K562 (cell line): ENCODE data around the gene LY6G5B. TPM values are rescaled to one million over a fixed set of nuclear protein-coding genes. Genes with fewer than 3 reads are reported as not detected.

ENCODE experiments used
- NR2C1 ChIP-seq, 2 experiments: fragments of 450-650 bp; IDR thresholded peaks; 2 replicates each; pipeline ENCODE4 v1.6.1; 2017; ENCODE audit warnings: mild to moderate bottlenecking in 2 of 2, antibody characterized with exemption in 1 of 2, inconsistent platforms in 1 of 2, missing compliant biosample characterization in 1 of 2, missing genetic modification characterization in 1 of 2
- SRSF9 ChIP-seq: fragments of 200-400 bp; formaldehyde crosslinking; IDR thresholded peaks from 2 replicates; pipeline ENCODE4 v1.6.1; 2017; ENCODE audit warnings: low read depth, low read length, borderline replicate concordance
- TAF15 ChIP-seq: fragments of 200-400 bp; formaldehyde crosslinking; IDR thresholded peaks from 2 replicates; pipeline ENCODE4 v1.6.1; 2017; ENCODE audit warnings: mild to moderate bottlenecking, low read depth, low read length, moderate library complexity
- ZNF695 ChIP-seq: fragments of 450-650 bp; formaldehyde crosslinking; IDR thresholded peaks from 2 replicates; pipeline ENCODE4 v1.4.0; 2020; ENCODE audit warnings: mild to moderate bottlenecking, moderate library complexity
- polyA plus RNA-seq, 8 experiments: library from polyadenylated mRNA; depleted of rRNA in 4 of 8; stranded (reverse) in 5 of 8; unstranded in 3 of 8; fragments of >200 nt; fragmentation: Nextera tagmentation in 2 of 8; fragmentation: Illumina TruSeq in 1 of 8; extraction: Ambion mirVana in 2 of 8; extraction: Trizol in 1 of 8; gene quantifications; 2 replicates each; pipeline versions ENCODE4 v1.2.1 to v1.2.3, GENCODE V29; 2011 to 2014; ENCODE audit warnings: inconsistent platforms in 1 of 8, missing spikeins in 1 of 8
- total RNA-seq, 7 experiments: library from RNA; depleted of rRNA in 6 of 7; stranded (reverse); fragments of >200 nt in 6 of 7; fragmentation: Illumina TruSeq in 2 of 7; extraction: Trizol in 2 of 7; gene quantifications; 2 replicates each; pipeline versions ENCODE4 v1.2.1 to v1.2.3, GENCODE V29; 2011 to 2021; ENCODE audit warnings: low replicate concordance in 1 of 7
- TF ChIP-seq, protein P1 (sequence below): fragments of 450-650 bp; formaldehyde crosslinking; conservative IDR thresholded peaks from 2 replicates; pipeline ENCODE4 v1.4.0; 2022; ENCODE audit warnings: mild to moderate bottlenecking, missing genetic modification characterization
- TF ChIP-seq, protein P2 (sequence below): sonication (generic); formaldehyde crosslinking; IDR thresholded peaks from 2 replicates; pipeline ENCODE4 v1.9.0; 2022; ENCODE audit warnings: mild to moderate bottlenecking, missing genetic modification reagents

The LY6G5B gene
- total and polyA plus RNA-seq, 9 of the 15 experiments (the other 6 are each of a cell fraction or from before 2014, with no cell fraction given) = 6.0 to 27.0 (median 7.5) TPM

DNA sequence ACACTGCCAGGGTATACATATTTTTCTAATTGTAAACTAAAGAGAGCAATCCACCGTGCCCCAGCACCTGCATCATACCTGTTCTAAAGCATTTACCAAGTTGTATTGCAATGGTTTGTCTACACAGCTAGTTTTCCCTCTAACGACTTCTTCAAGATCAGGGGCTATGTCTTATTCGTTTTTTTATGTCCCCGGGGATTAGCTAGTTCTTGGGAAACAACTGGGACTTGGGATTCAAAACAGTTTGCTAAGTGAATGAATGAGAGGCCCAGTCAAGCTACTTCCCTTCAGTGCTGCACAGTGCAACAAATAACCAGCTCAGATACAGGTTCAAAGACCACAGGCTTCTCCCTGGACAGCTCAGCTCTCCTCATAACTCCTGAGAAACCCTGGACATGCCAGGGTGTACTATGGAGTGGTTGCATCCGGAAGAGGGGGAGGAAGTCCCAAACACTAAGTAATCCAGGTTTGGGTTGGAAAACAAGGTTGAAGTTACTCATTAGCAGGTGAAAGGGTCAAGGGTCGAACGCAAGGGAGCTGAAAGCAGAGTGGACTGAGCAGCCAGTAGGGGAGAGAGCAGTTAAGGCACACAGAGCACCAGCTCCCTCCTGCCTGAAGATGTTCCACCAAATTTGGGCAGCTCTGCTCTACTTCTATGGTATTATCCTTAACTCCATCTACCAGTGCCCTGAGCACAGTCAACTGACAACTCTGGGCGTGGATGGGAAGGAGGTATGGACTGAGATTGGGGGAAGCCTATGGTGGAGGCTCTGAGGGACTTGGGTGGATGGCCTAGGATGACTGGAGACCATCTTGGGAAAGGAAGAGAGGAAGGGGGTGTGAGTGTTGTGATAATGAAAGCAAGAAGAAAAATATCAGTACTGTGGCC is 14.2 kb upstream of the LY6G5B start, which contains the start of gene APOM (continued):
- TF ChIP-seq, protein P1, sequence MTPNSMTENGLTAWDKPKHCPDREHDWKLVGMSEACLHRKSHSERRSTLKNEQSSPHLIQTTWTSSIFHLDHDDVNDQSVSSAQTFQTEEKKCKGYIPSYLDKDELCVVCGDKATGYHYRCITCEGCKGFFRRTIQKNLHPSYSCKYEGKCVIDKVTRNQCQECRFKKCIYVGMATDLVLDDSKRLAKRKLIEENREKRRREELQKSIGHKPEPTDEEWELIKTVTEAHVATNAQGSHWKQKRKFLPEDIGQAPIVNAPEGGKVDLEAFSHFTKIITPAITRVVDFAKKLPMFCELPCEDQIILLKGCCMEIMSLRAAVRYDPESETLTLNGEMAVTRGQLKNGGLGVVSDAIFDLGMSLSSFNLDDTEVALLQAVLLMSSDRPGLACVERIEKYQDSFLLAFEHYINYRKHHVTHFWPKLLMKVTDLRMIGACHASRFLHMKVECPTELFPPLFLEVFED (CRISPR knock-in tag) = 0 out of 2 replicates have a peak, but pooled peaks have one; percentile 30
- no peak for TF ChIP-seq NR2C1 (IDR thresholded peaks at IDR 0.05)
- peak; percentile 57; the same call in 1 of the 2 replicates for TF ChIP-seq NR2C1 (tag; IDR thresholded peaks at IDR 0.05)
- TF ChIP-seq ZNF695 = 0 out of 2 replicates have a peak, but pooled peaks have one; percentile 18
- TF ChIP-seq, protein P2, sequence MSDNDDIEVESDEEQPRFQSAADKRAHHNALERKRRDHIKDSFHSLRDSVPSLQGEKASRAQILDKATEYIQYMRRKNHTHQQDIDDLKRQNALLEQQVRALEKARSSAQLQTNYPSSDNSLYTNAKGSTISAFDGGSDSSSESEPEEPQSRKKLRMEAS (CRISPR knock-in tag) = 0 out of 2 replicates have a peak, but pooled peaks have one; percentile 18
- no peak for TF ChIP-seq TAF15
- TF ChIP-seq SRSF9 = no peak
